ENCODE data around the gene RASSF1.

- TF ChIP-seq EP300 (IDR thresholded peaks at IDR 0.05): no peak
- TF ChIP-seq CTCF (IDR thresholded peaks at IDR 0.05): no peak
These were observed 10.1 kb upstream of the RASSF1 start, which contains the start of the genes CYB561D2 and NPRL2 for GRCh38 chr3:50350527-50351322.

Measured in ovary (tissue), 3 donors.